Measurements from ENCODE around the gene PARD3.

Gene PARD3

DNA sequence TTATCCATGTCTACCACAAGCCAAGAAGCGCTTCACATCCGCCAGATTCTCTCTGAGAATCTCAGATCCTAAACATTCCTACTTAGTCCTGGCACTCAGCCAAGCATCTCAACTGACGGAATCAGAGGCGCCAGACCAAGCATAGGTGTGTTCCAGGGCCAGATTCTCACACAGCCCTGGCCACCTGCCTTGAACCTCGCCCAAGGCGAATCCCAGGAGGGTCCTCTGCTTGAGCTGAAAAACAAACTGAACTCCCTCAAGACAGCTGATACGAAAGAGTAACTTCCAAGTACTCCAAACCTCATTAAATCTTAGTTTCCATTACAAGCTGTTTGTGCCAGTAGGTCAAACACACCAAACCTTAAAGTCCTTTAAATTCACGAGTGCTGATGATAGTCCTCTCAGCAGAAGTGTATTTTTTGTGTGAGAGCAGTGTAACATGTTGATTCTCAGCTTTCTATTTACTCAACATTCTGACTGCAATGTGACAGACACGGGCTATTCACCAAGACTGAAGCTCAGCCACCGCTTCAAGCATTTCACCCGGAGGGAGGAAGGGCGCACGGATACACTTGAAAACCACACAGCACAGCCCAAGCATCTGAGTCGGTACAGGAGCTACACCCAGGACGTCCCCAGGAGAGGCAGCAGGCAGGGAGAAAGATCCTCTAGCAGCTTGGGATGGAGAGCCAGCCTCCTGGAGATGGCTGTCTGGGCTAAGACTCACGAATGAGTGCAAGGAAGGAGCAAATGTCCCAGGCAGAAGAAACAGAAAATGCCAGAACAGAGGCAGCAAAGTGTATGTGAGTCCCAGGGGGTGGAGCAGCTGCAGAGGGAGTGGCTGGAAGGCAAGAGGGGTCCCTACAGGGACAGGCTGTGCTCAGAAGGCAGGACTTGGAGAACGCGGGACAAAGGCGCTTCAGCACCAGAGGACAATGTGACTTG is 6.0 kb downstream of the PARD3 start:
- no peaks in the 10 kb centered on the region for H3K36me3 ChIP-seq (ENCODE audit: insufficient read depth)
- H3K4me3 ChIP-seq (IDR thresholded peaks at IDR 0.05; ENCODE audit: insufficient read depth, low read depth, low read length): no peak overlapping the region
- H2AFZ ChIP-seq (ENCODE audit: low read depth): no peak overlapping the region
- peaks cover 81% of the 10 kb centered on the region for H3K79me2 ChIP-seq (ENCODE audit: insufficient read depth, low read depth)
- peaks cover 60% of the 10 kb centered on the region for H3K4me1 ChIP-seq (ENCODE audit: low read depth, poor library complexity, severe bottlenecking)
- TF ChIP-seq, protein P1, sequence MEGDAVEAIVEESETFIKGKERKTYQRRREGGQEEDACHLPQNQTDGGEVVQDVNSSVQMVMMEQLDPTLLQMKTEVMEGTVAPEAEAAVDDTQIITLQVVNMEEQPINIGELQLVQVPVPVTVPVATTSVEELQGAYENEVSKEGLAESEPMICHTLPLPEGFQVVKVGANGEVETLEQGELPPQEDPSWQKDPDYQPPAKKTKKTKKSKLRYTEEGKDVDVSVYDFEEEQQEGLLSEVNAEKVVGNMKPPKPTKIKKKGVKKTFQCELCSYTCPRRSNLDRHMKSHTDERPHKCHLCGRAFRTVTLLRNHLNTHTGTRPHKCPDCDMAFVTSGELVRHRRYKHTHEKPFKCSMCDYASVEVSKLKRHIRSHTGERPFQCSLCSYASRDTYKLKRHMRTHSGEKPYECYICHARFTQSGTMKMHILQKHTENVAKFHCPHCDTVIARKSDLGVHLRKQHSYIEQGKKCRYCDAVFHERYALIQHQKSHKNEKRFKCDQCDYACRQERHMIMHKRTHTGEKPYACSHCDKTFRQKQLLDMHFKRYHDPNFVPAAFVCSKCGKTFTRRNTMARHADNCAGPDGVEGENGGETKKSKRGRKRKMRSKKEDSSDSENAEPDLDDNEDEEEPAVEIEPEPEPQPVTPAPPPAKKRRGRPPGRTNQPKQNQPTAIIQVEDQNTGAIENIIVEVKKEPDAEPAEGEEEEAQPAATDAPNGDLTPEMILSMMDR (conservative IDR thresholded peaks at IDR 0.05; ENCODE audit: low read depth, low read length): no peak
- H3K27ac ChIP-seq: no peak overlapping the region
- H3K9ac ChIP-seq: no peak overlapping the region
- peaks cover 9% of the 10 kb centered on the region for H4K20me1 ChIP-seq (ENCODE audit: insufficient read depth)
- peak overlapping the region; percentile 42 for H3K4me2 ChIP-seq
- no peaks in the 10 kb centered on the region for H3K27me3 ChIP-seq (ENCODE audit: insufficient read depth, low read depth)

DNA sequence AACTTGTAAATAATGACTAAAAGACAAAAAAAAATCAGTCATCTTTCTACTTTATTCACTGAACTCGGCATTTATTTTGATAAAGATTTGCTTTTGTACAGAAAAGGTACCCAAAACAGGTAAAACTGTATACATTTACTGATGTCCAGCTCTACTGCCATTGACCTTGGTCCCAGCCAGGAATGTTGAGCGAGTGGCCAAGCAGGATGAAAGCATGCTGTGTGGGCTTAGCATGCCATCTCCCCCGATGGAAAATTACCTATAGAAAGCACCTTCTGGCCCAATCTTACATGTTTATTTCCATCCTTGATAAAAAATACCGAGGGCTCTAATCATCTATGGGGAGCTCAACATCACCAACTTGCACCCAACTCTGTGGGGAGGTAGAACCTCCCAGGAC is 6.8 kb downstream of the PARD3 start:
- Histone ChIP-seq H3K9ac (no peak overlapping the region), H3K4me1 (ENCODE audit: low read depth, poor library complexity, severe bottlenecking) (peaks cover 54% of the 10 kb centered on the region), H3K27ac (no peak overlapping the region), H2AFZ (ENCODE audit: low read depth) (no peak overlapping the region), H3K4me2 (no peak overlapping the region), H3K79me2 (ENCODE audit: insufficient read depth, low read depth) (peaks cover 74% of the 10 kb centered on the region), H3K4me3 (IDR thresholded peaks at IDR 0.05; ENCODE audit: insufficient read depth, low read depth, low read length) (no peak overlapping the region), H4K20me1 (ENCODE audit: insufficient read depth) (peaks cover 9% of the 10 kb centered on the region), H3K27me3 (ENCODE audit: insufficient read depth, low read depth) (no peaks in the 10 kb centered on the region), H3K36me3 (ENCODE audit: insufficient read depth) (no peaks in the 10 kb centered on the region)
- TF ChIP-seq, protein P1 (conservative IDR thresholded peaks at IDR 0.05; ENCODE audit: low read depth, low read length): no peak

DNA sequence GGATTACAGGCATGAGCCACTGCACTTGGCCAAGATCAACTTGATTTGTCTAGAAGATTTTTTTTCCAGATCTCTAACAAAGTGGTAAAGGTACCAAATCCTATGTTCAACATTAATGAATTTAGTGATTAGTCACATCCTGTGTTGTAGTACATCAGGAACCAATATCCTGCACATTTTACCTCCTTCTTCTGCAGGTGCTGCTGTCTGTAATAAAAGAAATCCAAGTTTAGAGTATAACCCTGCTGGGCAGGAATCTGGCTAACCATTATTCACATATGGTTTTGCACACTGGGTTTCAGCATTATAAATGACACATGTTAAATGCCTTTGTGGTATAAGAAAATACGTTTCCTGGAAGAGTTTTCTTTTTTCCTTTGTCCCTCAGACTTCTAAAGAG is 10.8 kb downstream of the PARD3 start:
- Histone ChIP-seq H3K4me2 (no peak overlapping the region), H3K27ac (no peak overlapping the region), H2AFZ (ENCODE audit: low read depth) (no peak overlapping the region), H3K9ac (no peak overlapping the region), H3K36me3 (ENCODE audit: insufficient read depth) (no peaks in the 10 kb centered on the region), H3K27me3 (ENCODE audit: insufficient read depth, low read depth) (no peaks in the 10 kb centered on the region), H3K4me1 (ENCODE audit: low read depth, poor library complexity, severe bottlenecking) (peaks cover 22% of the 10 kb centered on the region), H3K79me2 (ENCODE audit: insufficient read depth, low read depth) (peaks cover 41% of the 10 kb centered on the region), H3K4me3 (IDR thresholded peaks at IDR 0.05; ENCODE audit: insufficient read depth, low read depth, low read length) (no peak overlapping the region), H4K20me1 (ENCODE audit: insufficient read depth) (peaks cover 5% of the 10 kb centered on the region; the same call in 1 of the 2 replicates)
- TF ChIP-seq, protein P1 (conservative IDR thresholded peaks at IDR 0.05; ENCODE audit: low read depth, low read length): no peak

DNA sequence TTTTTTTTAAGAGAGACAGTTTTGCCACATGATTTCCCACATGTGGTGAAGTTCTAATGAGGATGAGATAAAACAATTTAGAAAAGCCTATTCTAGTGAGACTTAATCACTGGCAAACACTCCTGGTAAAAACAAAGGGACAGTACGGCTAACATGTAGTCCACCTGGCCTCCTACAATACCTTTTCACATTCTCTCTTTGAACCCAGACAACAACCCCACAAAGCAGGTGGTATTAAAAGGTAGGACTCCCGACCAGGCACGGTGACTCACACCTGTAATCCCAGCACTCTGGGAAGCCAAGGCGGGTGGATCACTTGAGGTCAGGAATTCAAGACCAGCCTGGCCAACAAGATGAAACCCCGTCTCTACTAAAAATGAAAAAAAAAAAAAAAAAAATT is 12.4 kb downstream of the PARD3 start:
- peaks cover 12% of the 10 kb centered on the region for H3K4me1 ChIP-seq (ENCODE audit: low read depth, poor library complexity, severe bottlenecking)
- no peak overlapping the region for H3K9ac ChIP-seq
- H3K4me3 ChIP-seq (IDR thresholded peaks at IDR 0.05; ENCODE audit: insufficient read depth, low read depth, low read length): no peak overlapping the region
- H3K4me2 ChIP-seq: no peak overlapping the region
- TF ChIP-seq, protein P1 (conservative IDR thresholded peaks at IDR 0.05; ENCODE audit: low read depth, low read length): no peak
- peaks cover 32% of the 10 kb centered on the region for H3K79me2 ChIP-seq (ENCODE audit: insufficient read depth, low read depth)
- H2AFZ ChIP-seq (ENCODE audit: low read depth): no peak overlapping the region
- H3K27me3 ChIP-seq (ENCODE audit: insufficient read depth, low read depth): no peaks in the 10 kb centered on the region
- H3K27ac ChIP-seq: no peak overlapping the region
- no peaks in the 10 kb centered on the region for H3K36me3 ChIP-seq (ENCODE audit: insufficient read depth)
- H4K20me1 ChIP-seq (ENCODE audit: insufficient read depth): no peaks in the 10 kb centered on the region

Data from KMS-11 (cell line).